PFSK-1 (cell line): Measurements from ENCODE around the gene STAT1.

Experiments
- REST ChIP-seq, 2 experiments: IDR thresholded peaks; 2 replicates each; pipeline versions ENCODE4 v1.6.1 to v1.8.0; 2011 to 2012; ENCODE audit warnings: low read depth in 2 of 2, low read length in 2 of 2, control low read depth in 1 of 2, inconsistent platforms in 1 of 2, mild to moderate bottlenecking in 1 of 2, moderate library complexity in 1 of 2; ENCODE audit not compliant: insufficient read depth in 1 of 2
- TAF1 ChIP-seq: IDR thresholded peaks from 2 replicates; pipeline ENCODE4 v1.6.1; 2012; ENCODE audit warnings: low read length, control low read depth, borderline replicate concordance; ENCODE audit not compliant: insufficient read depth

GRCh38 chr2:191029280-191029950 is 15.4 kb upstream of the STAT1 start:
- TF ChIP-seq REST (IDR thresholded peaks at IDR 0.05; ENCODE audit: insufficient read depth in 1 of 2, low read depth in 2 of 2, low read length in 2 of 2) (no peak), TAF1 (no peak)
